22Rv1 (cell line): ENCODE data around the gene PLCE1.
"Not testable (repeated sequence)": the region's sequence is repeated elsewhere in the genome, so short reads cannot be mapped to it uniquely, and the experiment has no call there.

ENCODE experiments used
- H3K27ac ChIP-seq: fragments of 450-650 bp; 2 replicates; pipeline ENCODE4 v1.5.1; 2017
- CTCF ChIP-seq: fragments of 450-650 bp; IDR thresholded peaks from 2 replicates; pipeline ENCODE4 v1.5.1; 2017; ENCODE audit warnings: mild to moderate bottlenecking
- ZFX ChIP-seq: fragments of 450-650 bp; IDR thresholded peaks from 2 replicates; pipeline ENCODE4 v1.6.1; 2017; ENCODE audit warnings: antibody characterized with exemption, borderline replicate concordance

The PLCE1 gene

GRCh38 chr10:93958834-93959233 is 34.9 kb upstream of the PLCE1 start:
- no peak overlapping the region for H3K27ac ChIP-seq
- no peak for TF ChIP-seq ZFX
- no peak for TF ChIP-seq CTCF

- not testable (repeated sequence) for H3K27ac ChIP-seq
These were observed 32.7 kb upstream of the PLCE1 start for GRCh38 chr10:93960988-93961387.

- TF ChIP-seq ZFX, result no peak
- no peak for TF ChIP-seq CTCF
- no peak overlapping the region for H3K27ac ChIP-seq
These were observed 30.8 kb upstream of the PLCE1 start for GRCh38 chr10:93962973-93963372.

GRCh38 chr10:93963434-93963833 is 30.3 kb upstream of the PLCE1 start:
- TF ChIP-seq ZFX (no peak), CTCF (no peak)
- no peak overlapping the region for H3K27ac ChIP-seq

- no peak overlapping the region for H3K27ac ChIP-seq
- TF ChIP-seq ZFX (no peak), CTCF (no peak)
These were observed 27.8 kb upstream of the PLCE1 start for GRCh38 chr10:93965911-93966310.

- TF ChIP-seq ZFX, result no peak
- TF ChIP-seq CTCF, result no peak
These were observed 26.0 kb upstream of the PLCE1 start for GRCh38 chr10:93967756-93968155.

GRCh38 chr10:93968540-93968945 is 25.2 kb upstream of the PLCE1 start:
- no peak overlapping the region for H3K27ac ChIP-seq
- TF ChIP-seq CTCF (no peak), ZFX (no peak)

More at GRCh38 chr10:93967756-93968155, 26.0 kb upstream of the PLCE1 start:
- H3K27ac ChIP-seq, result no peak overlapping the region

GRCh38 chr10:93970433-93971010 is 23.2 kb upstream of the PLCE1 start:
- H3K27ac ChIP-seq, result not testable (repeated sequence)
